Adipocyte (in vitro differentiated cells): ENCODE data around the gene IFI30.
A peak's percentile ranks its signal among the peaks of the same experiment; 100 is the strongest.

ENCODE experiments used
- DNase-seq: peaks from one replicate; pipeline ENCODE4 v3.0.0-alpha.2; 2015; ENCODE audit warnings: low read depth
- H3K27me3 ChIP-seq: replicated peaks from 2 replicates; pipeline ENCODE4 v1.7.0; 2013; ENCODE audit warnings: mild to moderate bottlenecking, low read length, moderate library complexity; ENCODE audit not compliant: control insufficient read depth, insufficient read depth
- H3K36me3 ChIP-seq: 2 replicates; pipeline ENCODE4 v1.7.0; 2013; ENCODE audit warnings: low read length, mild to moderate bottlenecking, moderate library complexity; ENCODE audit not compliant: control insufficient read depth, insufficient read depth, severe bottlenecking
- H3K4me1 ChIP-seq: 2 replicates; pipeline ENCODE4 v1.7.0; 2013; ENCODE audit warnings: mild to moderate bottlenecking, low read length, moderate library complexity; ENCODE audit not compliant: control insufficient read depth, insufficient read depth
- H3K4me3 ChIP-seq: 2 replicates; pipeline ENCODE4 v1.7.0; 2013; ENCODE audit warnings: mild to moderate bottlenecking, low read length, moderate library complexity
- H3K9ac ChIP-seq: 2 replicates; pipeline ENCODE4 v1.7.0; 2013; ENCODE audit warnings: mild to moderate bottlenecking, low read length, moderate library complexity
- H3K9me3 ChIP-seq: 2 replicates; pipeline ENCODE4 v1.7.0; 2013; ENCODE audit warnings: mild to moderate bottlenecking, low read length, moderate library complexity; ENCODE audit not compliant: control insufficient read depth

IFI30 gene

DNA sequence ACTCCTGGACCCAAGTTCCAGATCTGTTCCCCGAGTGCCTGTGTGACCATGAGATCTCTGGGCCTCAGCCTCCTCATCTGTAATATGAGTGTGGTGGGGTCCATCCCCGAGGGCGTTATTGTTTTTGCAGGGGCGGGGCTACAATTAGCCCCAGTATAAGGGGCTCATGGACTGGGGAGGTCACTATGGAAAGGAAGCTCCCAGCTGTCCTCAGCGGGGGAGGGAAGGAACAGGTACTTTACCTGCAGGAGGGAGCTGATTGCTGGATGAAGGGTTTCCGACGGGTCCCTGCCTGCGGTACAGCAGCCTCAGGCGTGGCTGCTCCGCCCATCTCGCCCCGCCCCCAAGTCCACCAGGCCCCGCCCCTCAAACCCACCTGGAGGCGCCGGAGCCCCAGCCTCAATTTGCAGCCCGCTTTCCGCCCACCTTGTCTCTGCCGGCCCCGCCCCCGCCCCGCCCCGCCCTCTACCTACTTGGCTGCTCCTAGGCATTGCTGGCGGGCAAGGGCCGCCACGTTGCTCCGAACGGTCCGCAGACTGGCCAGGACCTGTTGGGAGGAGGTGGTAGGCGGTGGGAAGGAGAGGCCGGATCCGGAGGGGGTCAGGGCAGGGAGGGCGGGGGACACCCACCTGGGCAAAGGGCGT lies 47.1 kb downstream of the IFI30 start:
- no peaks in the 10 kb centered on the region for H3K27me3 ChIP-seq
- H3K9me3 ChIP-seq = no peaks in the 10 kb centered on the region
- H3K4me3 ChIP-seq = no peak overlapping the region
- DNase-seq = no peak
- no peaks in the 10 kb centered on the region for H3K36me3 ChIP-seq
- H3K9ac ChIP-seq = no peak overlapping the region
- H3K4me1 ChIP-seq = peaks cover 5% of the 10 kb centered on the region

- peaks cover 9% of the 10 kb centered on the region for H3K4me1 ChIP-seq
- no peaks in the 10 kb centered on the region for H3K36me3 ChIP-seq
- H3K4me3 ChIP-seq = no peak overlapping the region
- H3K9me3 ChIP-seq = no peaks in the 10 kb centered on the region
- no peaks in the 10 kb centered on the region for H3K27me3 ChIP-seq
- H3K9ac ChIP-seq = no peak overlapping the region
- no peak for DNase-seq
Measured at GRCh38 chr19:18221815-18222725, 48.5 kb downstream of the IFI30 start.

DNA sequence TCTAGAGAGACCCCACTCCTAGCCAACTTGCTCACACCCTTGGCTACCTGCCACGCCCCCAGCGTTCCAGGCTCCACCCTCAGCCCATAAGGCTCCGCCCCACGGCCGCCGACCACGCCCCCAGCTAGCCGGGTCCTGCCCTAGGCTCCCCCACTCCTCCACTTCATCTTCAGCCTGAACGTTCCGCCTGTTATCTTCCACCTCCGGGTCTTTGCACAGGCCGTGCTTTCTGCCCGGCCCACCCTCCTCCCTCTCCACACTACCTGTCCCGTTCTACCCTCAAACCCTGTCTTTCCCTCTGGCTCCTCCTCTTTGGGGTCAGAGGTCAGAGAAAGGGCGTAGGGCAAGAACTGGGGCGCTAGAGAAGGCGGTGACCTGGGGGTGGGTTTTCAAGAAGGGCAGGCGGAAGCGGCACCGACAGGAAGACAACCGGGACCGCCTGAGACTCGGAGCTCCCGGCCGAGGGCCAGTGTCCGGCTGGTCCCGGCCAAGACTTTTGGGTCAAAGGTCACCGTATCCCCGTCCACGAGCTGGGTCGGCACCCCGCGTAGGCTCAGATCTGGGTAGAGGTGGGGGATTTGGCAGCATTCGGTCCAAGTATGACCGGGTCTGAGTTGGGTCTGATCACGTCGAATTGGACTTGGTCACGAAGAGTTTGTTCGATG lies 50.4 kb downstream of the IFI30 start:
- H3K4me3 ChIP-seq = peak overlapping the region; percentile 74
- H3K9me3 ChIP-seq = no peaks in the 10 kb centered on the region
- no peaks in the 10 kb centered on the region for H3K36me3 ChIP-seq
- H3K4me1 ChIP-seq = peaks cover 9% of the 10 kb centered on the region
- no peak for DNase-seq
- H3K27me3 ChIP-seq = peaks cover 6% of the 10 kb centered on the region
- peak overlapping the region; percentile 84 for H3K9ac ChIP-seq

GRCh38 chr19:18224525-18225354 lies 51.1 kb downstream of the IFI30 start:
- DNase-seq = peak; percentile 100
- Histone ChIP-seq H3K9me3 (no peaks in the 10 kb centered on the region), H3K4me3 (peak overlapping the region; percentile 74), H3K4me1 (peaks cover 9% of the 10 kb centered on the region), H3K27me3 (peaks cover 10% of the 10 kb centered on the region), H3K9ac (peak overlapping the region; percentile 84), H3K36me3 (no peaks in the 10 kb centered on the region)

GRCh38 chr19:18225355-18225701 lies 51.7 kb downstream of the IFI30 start:
- no peaks in the 10 kb centered on the region for H3K9me3 ChIP-seq
- H3K36me3 ChIP-seq = no peaks in the 10 kb centered on the region
- no peak for DNase-seq
- peaks cover 9% of the 10 kb centered on the region for H3K4me1 ChIP-seq
- H3K9ac ChIP-seq = peak overlapping the region; percentile 84
- no peak overlapping the region for H3K4me3 ChIP-seq
- peaks cover 11% of the 10 kb centered on the region for H3K27me3 ChIP-seq

DNA sequence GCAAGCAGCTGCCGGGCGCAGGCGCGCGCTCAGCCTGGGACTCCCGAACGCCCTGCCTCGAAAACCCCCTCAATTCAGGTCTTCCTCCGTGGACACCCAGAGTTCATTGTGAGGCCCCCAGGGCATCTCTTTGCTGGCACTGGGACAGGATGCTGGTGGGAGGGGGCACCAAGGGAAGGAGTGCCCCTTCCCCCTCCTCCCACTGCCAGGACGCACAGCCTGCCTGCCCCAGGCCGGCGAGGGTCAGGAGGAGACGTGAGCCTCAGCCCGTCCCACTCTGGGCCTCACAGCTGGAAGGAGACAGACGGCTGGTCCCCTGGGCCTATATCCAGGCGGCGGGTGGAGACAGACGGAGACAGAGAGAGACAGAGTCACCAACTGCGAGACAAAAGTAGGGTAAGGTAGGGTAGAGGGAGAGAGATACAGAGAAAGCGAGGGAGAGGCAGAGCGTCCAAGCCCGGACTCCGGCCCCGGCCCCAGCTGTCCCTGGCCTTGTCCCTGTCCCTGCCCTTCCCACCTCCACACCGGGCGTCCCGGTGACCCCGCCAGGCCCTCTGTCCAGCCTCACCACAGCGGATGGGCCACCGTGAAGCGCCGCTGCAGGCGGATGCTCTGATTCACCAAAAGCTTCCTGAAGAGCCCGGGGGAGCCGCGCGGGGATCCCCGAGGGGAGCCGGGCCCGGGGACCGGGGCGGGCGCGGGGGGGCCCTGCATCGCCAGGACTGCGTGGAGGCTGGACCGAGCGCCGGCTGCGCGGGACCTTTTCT lies 52.3 kb downstream of the IFI30 start, which contains the start of gene PDE4C:
PDE4C (minus strand) TSS at position 737 of the 767 bp plus-strand sequence; CDS start at position 714, 23 bp downstream.
- H3K4me3 ChIP-seq = no peak within 1 kb of the TSS
- peak; percentile 31 for DNase-seq

GRCh38 chr19:18226956-18227780 lies 53.6 kb downstream of the IFI30 start:
- H3K4me1 ChIP-seq = peaks cover 9% of the 10 kb centered on the region

More for the DNA sequence above, 52.3 kb downstream of the IFI30 start, which contains the start of gene PDE4C:
- Histone ChIP-seq H3K9me3 (no peaks in the 10 kb centered on the region), H3K9ac (peak within 1 kb of the TSS; percentile 84), H3K36me3 (no peaks in the 10 kb centered on the region), H3K27me3 (peaks cover 11% of the 10 kb centered on the region), H3K4me1 (peaks cover 9% of the 10 kb centered on the region)

More at GRCh38 chr19:18226956-18227780, 53.6 kb downstream of the IFI30 start:
- peaks cover 20% of the 10 kb centered on the region for H3K27me3 ChIP-seq
- H3K9ac ChIP-seq = no peak overlapping the region
- H3K36me3 ChIP-seq = no peaks in the 10 kb centered on the region
- no peaks in the 10 kb centered on the region for H3K9me3 ChIP-seq
- H3K4me3 ChIP-seq = no peak overlapping the region
- no peak for DNase-seq
